Hepatocyte (in vitro differentiated cells): ENCODE data around the gene CFAP221.

Experiments
- CTCF ChIP-seq: fragments of 200-600 bp; sonication (generic); IDR thresholded peaks from 2 replicates; pipeline ENCODE4 v1.5.1; 2016; ENCODE audit warnings: antibody characterized with exemption, mild to moderate bottlenecking; ENCODE audit not compliant: poor library complexity
- EZH2 ChIP-seq: fragments of 200-600 bp; sonication (generic); IDR thresholded peaks from 2 replicates; pipeline ENCODE4 v1.6.1; 2016; ENCODE audit warnings: antibody characterized with exemption, mild to moderate bottlenecking, borderline replicate concordance
- EZH2phosphoT487 ChIP-seq: fragments of 200-600 bp; sonication (generic); IDR thresholded peaks from one replicate; pipeline ENCODE4 v1.6.1; 2018; ENCODE audit warnings: antibody characterized with exemption, mild to moderate bottlenecking, low read depth, moderate library complexity; ENCODE audit not compliant: unreplicated experiment, severe bottlenecking

GRCh38 chr2:119698246-119698645 lies 154.0 kb downstream of the CFAP221 start:
- no peak for TF ChIP-seq CTCF
- TF ChIP-seq EZH2, result no peak
- no peak for TF ChIP-seq EZH2phosphoT487
